ENCODE measurements around the gene NPFF.
"Not testable (repeated sequence)": the region's sequence is repeated elsewhere in the genome, so short reads cannot be mapped to it uniquely, and the experiment has no call there.

NPFF gene, protein sequence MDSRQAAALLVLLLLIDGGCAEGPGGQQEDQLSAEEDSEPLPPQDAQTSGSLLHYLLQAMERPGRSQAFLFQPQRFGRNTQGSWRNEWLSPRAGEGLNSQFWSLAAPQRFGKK

DNA sequence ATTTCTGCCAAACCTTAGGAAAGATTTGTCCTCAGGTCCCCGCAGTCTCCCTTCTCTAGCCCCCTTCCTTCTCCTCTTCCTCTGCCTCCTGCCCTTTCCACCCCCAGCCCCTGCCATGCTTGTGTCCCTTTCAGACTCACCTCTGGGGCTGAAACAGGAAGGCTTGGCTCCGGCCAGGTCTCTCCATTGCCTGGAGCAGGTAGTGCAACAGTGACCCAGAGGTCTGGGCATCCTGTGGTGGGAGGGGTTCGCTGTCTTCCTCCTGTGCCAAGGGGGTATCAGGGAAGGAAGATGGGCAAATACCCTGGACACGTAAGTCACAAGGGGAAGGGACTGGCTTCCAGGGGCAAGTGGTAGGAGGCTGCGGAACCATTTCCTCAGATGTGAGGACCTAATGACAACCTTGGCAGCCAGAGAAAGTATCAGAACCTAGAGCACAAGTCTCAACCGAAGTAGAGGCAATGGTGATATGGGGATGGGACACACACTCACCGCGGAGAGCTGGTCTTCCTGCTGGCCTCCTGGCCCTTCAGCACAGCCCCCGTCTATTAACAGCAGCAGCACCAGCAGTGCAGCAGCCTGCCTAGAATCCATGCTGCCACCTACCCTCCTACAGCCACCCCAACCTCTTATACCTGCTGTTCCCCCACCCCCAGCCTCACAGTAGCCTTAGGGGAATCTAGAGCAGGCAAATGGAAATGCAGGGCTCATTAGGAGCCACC lies at the start of gene NPFF:
TSS of gene NPFF (minus strand) at position 604 of the 722 bp plus-strand sequence. CDS start at position 594, 10 bp downstream.
- no peak for DNase-seq (ENCODE audit: low read depth)

DNA sequence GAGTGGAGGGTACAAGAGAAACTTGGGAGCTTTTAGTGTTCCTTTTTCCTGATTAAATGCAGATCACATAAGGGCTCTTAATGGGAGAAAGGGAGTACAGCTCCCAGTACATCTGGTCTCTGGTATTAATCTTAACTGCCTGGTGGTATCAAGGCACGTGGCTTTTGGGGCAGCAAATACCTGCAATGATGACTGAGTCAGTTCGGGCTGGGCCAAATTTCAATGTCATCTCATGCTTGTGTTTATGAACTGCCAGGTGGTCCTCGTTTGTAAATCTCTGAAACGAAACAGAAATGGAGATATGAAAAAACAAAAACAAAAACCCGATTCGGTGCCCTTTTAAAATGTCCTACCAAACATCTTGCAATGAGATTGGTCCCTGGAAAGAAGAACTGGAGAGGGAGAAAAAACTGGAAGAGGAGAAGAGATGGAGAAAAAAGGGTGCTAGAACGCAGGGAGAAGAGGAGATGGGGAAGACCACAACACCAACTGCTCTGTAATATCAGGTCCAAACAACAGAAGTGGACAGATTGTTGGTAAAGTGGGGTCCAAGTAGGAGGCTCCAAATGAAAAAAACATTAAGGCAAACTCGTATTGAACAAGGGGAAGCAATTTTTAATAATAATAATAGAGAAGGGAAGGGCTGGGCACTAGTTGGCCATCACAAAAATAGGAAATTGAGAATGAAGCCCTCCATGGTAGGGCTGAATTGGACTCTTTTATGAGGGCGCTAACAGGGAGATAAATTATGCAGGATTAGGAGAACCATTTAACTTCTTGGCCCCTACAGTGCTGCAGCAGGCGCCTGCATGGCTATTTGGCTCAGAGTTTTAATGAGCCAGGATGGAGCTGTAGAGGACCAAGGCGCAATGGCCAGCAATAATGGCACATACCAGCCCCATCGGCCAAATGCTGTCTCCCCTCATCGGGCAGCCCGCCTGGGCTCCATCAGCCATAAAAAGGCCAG lies 45.4 kb upstream of the NPFF start:
- no peak for DNase-seq (ENCODE audit: low read depth)

DNA sequence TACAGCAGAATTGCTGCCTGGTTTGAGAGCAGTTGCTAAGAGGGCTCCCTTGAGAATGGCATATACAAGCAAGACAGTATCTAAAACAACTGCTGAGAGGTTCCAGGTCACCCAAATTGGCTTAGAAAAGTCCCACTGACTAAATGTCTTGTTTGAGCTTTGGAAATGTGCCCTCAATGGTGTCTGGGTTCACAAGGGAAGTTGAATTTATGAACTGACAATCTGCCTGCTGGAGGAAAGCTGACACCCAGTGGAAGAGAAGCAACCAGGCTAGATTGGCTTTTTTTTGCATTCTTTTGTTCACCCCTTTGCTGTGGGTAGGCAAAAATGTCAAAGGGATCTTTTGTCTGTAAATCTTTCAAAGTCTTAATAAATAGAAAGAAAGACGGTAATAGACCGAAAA lies 44.6 kb upstream of the NPFF start:
- no peak for DNase-seq (ENCODE audit: low read depth)

DNA sequence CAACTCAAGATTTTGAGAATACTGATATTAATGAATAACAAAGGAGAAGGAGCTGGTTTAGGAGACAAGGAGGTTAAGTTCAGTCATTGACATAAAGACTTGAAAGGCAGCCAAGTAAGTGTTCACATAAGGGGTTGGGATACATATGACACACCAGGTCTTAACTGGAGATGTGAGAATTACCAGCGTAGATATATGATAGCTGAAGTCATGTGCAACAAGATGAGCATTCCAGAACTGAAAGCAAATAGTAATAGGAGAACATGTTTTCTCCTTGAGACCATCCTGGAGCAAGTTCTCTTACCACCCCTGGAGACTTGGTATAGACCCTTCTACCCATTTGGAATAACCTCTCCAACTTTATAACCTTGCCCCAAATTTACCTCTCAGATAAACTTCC lies 43.3 kb upstream of the NPFF start:
- no peak for DNase-seq (ENCODE audit: low read depth)

DNA sequence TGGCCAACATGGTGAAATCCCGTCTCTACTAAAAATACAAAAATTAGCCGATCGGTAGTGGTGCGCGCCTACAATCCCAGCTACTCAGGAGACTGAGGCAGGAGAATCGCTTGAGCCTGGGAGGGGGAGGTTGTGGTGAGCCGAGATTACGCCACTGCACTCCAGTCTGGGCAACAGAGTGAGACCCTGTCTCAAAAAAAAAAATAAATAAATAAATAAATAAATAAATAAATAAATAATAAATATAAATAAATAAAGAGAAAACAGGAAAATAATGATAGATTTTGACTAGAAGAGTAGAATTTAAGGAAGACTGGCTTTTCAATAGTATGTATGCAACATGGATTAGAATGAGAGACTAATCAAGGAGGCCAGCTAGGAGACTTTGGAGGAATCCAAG lies 42.8 kb upstream of the NPFF start:
- DNase-seq (ENCODE audit: low read depth): not testable (repeated sequence)

DNA sequence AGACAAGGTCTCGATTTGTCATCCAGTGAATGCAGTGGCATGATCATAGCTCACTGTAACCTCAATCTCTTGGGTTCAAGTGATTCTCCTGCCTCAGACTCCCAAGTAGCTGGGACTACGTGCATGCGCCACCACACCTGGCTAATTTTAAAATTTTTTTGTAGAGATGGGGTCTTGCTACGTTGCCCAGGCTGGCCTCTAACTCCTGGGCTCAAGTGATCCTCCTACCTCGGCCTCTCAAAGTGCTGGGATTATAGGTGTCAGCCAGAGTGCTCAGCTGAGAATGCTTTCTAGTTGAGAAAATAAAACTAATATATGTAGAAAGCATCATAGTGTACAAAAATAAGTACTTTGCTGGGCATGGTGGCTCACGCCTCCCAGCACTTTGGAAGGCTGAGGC lies 41.1 kb upstream of the NPFF start:
- not testable (repeated sequence) for DNase-seq (ENCODE audit: low read depth)

DNA sequence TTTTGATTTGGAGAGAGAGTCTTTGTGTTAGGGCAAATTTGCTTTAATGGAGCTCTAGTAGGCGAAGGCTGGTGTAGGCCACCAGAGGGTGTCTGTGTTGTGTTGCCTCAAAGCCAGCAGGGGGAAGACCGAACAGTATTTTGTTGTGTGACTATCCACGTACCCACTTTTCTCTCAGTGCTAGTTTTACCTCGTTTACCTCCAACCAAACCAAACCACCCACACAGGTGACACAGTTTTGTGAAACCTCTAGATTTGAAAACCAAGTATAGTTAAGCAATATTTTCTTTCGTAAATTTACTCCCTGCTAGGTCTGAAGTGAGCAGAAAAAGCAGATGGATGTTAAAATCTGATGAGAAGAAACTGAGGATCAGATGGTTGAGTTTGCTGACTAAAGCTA lies 36.3 kb upstream of the NPFF start:
- peak; percentile 28 for DNase-seq (ENCODE audit: low read depth)

DNA sequence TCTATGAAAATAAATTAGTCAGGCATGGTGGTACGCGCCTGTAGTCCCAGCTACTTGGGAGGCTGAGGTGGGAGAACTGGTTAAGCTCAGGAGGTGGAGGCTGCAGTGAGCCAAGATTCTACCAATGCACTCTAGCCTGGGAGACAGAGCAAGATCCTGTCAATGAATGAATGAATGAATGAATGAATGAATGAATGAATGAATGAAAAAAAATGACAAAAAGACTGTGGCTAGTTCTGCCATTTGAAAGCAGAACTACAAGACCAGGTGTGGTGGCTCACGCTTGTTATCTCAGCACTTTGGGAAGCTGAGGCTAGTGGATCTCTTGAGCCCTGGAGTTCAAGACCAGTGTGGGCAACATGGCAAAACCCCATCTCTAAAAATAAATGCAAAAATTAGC lies 32.2 kb upstream of the NPFF start:
- DNase-seq (ENCODE audit: low read depth): no peak

DNA sequence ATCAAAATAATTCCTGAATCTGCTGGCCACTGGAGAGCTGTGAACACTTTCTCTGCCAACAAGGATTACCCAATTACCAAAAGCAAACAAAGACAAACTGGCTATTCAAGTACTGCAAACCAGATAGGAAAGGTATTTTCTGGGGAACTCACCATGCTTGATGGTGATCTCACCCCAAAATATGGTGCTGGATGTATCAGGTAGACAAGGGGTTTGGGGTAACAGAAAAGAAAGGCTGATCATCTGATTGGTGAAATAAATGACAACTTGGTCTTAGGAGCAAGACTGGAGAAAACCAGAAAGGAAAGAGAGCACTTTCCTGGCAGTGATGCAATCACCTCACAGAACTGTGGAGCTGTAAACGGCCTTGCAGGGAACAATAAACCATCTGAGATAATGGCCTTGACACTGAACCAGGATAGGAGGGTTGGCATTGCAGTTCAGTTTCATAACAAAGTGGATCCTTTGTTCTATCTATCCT lies 31.0 kb upstream of the NPFF start:
- no peak for DNase-seq (ENCODE audit: low read depth)

DNA sequence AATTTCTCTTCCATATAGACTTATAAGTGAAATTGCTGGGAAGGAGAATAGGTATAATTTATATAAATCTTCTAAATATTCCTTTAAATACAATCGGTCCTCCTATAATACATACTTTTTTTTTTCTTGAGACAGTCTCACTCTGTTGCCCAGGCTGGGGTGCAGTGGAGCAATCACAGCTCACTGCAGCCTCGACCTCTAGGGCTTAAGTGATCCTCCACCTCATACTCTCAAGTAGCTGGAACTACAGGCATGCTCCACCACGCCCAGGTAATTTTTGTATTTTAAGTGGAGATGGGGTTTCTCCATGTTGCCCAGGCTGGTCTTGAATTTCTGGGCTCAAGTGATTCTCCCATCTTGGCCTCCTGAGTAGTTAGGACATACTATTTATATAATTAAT lies 29.7 kb upstream of the NPFF start:
- DNase-seq (ENCODE audit: low read depth): no peak

DNA sequence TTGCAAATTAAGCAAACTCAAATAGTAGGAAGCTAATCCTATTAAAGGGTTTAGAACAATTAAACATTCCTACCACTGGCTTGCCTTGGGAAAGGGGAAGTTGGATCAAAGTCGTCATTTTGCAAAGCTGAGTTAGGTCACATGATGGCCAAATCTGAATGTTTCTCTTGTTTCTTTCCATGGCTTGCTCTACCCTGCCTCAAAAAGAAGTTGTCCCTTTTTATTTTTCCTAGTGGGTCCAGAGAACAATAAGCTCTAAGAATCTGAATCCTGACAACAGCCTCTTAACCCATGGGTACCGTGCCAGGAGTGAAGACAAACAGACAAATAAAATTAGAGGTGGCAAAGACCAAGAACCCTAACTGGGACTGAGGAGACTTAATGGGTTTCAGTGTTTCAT lies 26.2 kb upstream of the NPFF start:
- DNase-seq (ENCODE audit: low read depth): no peak

DNA sequence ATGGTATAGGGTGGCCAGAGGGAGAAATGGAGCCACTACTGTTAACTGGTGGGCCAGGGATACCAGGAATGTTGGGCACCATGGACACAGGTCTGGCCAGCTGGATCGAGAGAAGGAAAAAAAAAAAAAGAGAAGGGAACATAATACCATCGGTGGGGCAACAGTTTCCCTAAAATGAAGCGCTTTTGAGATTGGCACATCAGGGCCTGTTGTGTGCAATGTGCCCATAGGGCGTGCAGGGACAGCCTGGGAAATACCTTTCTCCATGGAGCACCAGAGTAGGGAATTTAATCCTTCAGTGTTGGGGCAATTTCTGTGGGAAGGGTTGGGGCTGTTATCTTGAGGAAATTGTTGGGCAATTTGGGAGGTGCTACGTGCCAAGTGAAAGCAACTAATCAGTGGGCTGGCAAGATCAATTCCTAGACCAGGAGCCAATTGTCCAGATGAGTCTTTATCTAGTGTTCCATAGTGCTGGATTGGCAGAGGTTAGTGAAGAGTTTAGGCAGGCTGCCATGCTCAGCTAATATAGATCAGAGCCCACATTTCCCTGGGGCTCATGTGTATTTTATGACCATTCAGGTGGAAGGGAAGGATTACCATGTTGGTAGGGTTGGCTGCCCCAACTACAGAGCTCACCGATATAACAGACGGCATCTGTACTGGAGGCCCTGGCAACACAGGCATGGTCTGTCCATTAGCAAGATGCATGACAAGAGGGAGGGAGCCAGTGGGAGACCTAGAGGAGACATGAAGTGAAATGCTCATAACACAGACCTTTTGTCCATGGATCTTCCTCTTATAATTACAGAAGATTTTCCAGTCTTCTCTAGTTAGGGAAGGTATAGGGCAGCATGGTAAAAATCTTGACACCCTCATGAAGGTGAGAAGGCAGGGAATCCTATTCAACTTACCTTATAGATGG lies 25.5 kb upstream of the NPFF start:
- DNase-seq (ENCODE audit: low read depth): no peak

DNA sequence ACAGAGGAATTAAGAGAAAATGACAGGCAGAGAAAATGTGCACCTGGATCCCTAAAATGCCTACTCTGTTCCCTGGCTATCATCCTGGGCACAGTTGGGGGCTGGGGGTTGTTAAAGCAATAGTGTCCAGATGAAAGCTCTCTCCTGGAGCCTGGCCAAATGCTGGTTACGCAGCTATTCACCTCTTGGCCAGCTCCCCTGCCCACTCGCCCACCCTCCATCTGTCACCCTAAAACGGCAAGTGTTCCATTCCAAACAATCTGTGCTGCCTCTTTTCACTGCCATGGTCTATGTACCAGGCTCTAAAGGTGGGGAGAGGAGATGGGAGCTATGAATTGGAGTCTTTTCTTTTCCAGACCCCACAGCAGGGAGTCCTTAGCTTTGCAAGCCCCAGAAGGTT lies 24.7 kb upstream of the NPFF start:
- no peak for DNase-seq (ENCODE audit: low read depth)

DNA sequence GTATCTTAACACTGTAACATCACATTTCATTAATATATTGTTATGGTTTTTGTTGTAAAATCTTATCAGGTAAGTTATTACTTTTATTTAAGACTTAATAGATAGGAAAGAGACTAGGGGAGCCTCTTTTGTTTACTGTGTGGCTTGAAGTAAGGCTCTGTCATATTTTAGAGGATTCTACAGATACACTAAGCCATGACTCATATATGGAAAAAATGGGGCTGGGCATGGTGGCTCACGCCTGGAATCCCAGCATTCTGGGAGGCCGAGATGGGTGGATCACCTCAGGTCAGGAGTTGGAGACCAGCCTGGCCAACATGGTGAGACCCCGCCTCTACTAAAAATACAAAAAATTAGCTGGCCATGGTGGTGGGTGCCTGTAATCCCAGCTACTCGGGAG lies 23.6 kb upstream of the NPFF start:
- no peak for DNase-seq (ENCODE audit: low read depth)

DNA sequence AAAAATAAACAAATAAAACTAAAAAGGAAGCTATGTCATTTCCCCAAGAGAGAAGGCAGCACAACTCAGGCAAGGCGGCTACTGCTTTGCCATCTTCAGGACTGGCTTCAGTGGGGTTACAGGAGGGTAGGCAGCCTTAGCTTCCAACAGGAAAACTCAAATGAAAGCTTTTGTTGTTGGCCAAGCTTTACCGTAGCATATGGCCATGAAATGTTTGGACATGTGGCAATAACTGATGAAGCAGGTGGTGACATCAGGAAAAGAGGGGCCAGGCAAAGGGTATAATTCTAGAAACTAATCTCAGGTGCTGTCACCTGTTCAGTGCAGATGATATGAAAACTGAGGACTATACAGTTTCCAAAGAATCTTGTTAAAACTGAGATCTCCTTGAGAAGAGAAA lies 22.8 kb upstream of the NPFF start:
- DNase-seq (ENCODE audit: low read depth): no peak

DNA sequence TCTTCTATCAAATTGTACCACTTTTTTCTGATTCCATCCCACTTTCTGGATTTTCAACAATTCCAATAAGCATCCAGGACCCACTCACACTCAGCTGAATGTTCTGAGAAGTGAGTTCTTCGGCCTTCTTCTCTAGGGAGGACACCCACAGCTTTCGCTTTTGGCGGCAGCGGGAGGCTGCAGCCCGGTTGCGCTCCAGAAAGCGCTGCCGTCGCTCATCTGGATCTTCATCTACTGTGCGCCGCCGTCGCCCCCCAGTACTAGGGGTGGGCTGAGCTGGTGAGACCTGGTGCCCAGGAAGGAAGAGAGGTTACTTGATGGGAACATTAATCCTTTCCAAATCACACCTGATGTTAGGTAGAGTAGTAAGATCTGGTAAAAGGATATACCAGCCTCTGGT lies 17.2 kb upstream of the NPFF start:
- DNase-seq (ENCODE audit: low read depth): no peak

DNA sequence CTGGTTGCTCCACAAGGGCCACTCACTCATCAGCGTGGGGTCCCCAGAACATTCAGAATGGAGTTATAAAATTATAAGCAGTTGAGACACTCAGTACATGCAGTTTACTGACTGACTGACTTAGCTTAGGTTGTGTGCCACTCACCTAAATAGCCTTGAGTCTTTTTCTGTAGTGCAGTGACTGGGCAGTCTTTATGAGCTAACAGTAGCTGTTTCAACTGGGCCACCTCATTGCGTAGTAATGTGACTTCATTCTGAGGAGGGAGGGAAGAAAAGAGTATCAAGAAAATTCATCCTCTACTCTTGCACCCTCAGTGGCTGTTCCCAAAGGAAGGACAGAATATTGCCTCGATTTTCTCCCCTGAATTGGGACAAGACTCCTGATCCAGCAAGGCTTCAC lies 15.8 kb upstream of the NPFF start:
- DNase-seq (ENCODE audit: low read depth): no peak

DNA sequence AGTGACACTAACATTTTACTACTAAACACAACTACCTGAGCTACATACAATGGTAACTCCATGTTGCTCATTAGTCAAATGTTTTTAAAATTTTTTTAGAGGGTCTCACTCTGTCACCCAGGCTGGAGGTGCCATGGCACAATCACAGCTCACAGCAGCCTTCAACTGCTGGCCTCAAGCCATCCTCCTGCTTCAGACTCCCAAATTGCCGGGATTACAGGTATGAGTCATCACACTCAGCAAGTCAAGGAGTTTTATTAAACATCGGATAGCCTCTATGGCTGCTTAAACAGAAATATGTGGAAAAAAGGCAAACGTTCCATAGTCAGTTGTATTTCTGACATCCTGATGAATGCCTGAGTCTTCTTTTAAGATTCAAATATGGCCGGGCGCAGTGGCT lies 11.1 kb upstream of the NPFF start:
- no peak for DNase-seq (ENCODE audit: low read depth)

DNA sequence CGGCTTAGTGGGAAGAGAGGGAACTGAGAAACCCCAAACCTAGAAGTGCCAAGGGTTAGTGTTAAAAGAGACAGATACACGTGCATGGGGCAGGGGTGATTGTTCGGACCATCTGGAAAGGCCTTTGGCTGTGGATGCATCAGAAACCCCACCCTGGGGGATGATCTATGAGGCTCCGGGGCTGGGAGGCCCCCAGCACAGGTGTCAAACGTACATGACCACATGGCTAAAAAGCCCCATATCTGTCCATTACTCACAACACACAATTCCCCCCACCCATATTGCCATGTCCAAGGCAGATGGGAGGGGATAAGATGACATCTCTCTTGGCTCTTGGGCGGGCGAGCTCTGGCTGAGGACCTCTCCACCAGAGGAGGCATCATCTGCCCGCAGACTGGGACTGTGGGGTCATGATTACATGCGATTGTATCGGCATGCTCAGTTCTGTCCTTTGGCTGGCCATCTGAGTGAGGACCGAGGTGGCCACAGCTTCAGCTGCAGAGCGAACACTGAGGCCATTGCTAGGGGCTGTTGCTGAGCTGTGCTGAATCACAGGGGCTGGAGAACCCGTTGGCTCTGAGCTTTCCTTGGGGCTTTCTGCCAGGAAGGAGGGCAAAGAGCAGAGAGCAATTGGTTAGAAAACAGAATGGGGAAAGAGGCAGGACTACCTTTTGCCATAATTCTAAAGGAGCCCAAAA lies 9.6 kb upstream of the NPFF start:
- no peak for DNase-seq (ENCODE audit: low read depth)

DNA sequence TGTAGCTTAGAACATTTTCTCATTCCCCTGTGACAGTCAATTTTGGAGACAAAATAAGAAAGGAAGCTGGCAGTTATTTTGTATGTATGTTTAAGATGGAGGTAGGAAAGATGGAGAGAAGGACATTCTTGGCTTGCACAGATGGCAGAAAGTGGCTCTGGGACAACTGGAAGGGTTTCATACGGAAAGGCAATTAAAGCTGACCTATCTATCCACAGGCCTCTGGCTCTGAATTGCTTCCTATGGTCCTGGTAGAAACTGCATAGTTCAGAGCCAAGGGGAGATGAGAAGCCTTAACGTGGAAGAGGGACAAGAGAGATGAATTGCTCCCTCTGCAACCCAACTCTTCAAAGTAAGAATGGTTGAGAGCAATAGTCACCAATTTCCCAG lies 8.0 kb upstream of the NPFF start:
- no peak for DNase-seq (ENCODE audit: low read depth)

DNA sequence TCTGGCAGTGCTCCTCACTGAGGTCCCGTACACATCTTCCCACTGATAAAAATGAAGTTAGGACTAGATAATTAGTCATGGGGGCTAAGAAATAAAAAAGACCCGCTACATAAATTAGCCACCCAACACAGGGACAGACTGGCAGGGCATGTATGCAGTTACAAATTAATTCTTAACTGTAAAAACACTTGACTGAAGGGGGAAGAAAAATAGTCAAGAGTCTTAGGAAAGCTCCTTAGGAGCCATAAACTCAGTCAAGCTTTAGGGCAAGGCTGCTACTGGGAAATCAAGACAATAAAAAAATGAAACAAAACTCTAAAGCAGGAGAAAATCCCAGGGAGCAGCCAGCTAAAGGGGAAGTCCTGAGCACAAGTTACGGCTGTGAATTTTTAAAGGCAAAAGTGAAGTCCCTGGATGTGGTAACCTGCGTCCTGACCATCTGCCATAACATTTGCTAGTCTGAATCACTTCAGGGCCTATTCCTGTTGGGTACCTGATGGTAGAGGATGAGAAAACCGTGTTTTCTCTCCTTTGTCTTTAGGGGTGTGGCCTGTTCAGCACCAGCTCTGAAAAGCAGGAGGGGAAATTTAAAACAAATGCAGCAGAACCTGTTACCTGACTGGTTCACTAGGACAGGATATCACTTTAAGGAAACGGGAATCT lies 7.5 kb upstream of the NPFF start:
- DNase-seq (ENCODE audit: low read depth): no peak

Measured in activated T-cell treated with anti-CD3 and anti-CD28 coated beads for 48 hours (primary cell).